Measurements from ENCODE around the gene MTA1. TPM values are rescaled to one million over a fixed set of nuclear protein-coding genes. Genes with fewer than 3 reads are reported as not detected.

MTA1 gene
- polyA plus RNA-seq, 3 donors: 44.7 to 61.1 (median 53.4) TPM

- no peak overlapping the region for H3K27ac ChIP-seq (ENCODE audit: low read depth, low read length)
- 54 to 62% (median 60%) methylated on average over 5 of the region's 5 CpGs for WGBS, 3 donors
Observed at GRCh38 chr14:105517096-105517495, 97.5 kb downstream of the MTA1 start.

- WGBS, 3 donors: 66 to 70% (median 68%) methylated on average over 14 of the region's 14 CpGs
- H3K27ac ChIP-seq (ENCODE audit: low read depth, low read length): no peak overlapping the region
Observed at GRCh38 chr14:105519946-105520698, 100.5 kb downstream of the MTA1 start.

Other genes starting within 250 kb of the MTA1 start
- gene NUDT14, start 238.5 kb upstream of the MTA1 start, polyA plus RNA-seq: 10 to 100 TPM; 23.7 to 29.2 (median 26.2) TPM
- 100 to 1,000 TPM in 1 of 3 donors, 10 to 100 TPM in 2; 13.5 to 116 (median 65.1) TPM for gene BTBD6, start 171.3 kb upstream of the MTA1 start, polyA plus RNA-seq
- 10 to 100 TPM; 16.8 to 20.4 (median 17.8) TPM for gene BRF1, start 118.8 kb upstream of the MTA1 start, polyA plus RNA-seq
- gene PACS2, start 105.1 kb upstream of the MTA1 start, polyA plus RNA-seq: 10 to 100 TPM; 40.6 to 82.1 (median 56.0) TPM
- gene TEX22, start 21.3 kb upstream of the MTA1 start, polyA plus RNA-seq: under 1 TPM in 2 of 3 donors, not detected in 1; 0.13 to 0.18 TPM
- gene CRIP2, start 55.0 kb downstream of the MTA1 start, polyA plus RNA-seq: 100 to 1,000 TPM in 2 of 3 donors, 10 to 100 TPM in 1; 47.0 to 294 (median 210) TPM
- gene CRIP1, start 67.1 kb downstream of the MTA1 start, polyA plus RNA-seq: 100 to 1,000 TPM in 2 of 3 donors, 10 to 100 TPM in 1; 16.9 to 258 (median 122) TPM
- gene TEDC1, start 71.4 kb downstream of the MTA1 start, polyA plus RNA-seq: 1 to 10 TPM; 4.6 to 8.1 (median 6.6) TPM
- gene TMEM121, start 106.8 kb downstream of the MTA1 start, polyA plus RNA-seq: 1 to 10 TPM; 1.8 to 2.6 (median 1.8) TPM